PC-3 (cell line): Measurements from ENCODE around the gene NRM.

Experiments
- EZH2 ChIP-seq: fragments of 300-600 bp; sonication (generic); IDR thresholded peaks from one replicate; pipeline ENCODE4 v1.6.1; 2017; ENCODE audit warnings: antibody characterized with exemption, mild to moderate bottlenecking, low read length; ENCODE audit not compliant: unreplicated experiment
- EZH2phosphoT487 ChIP-seq: fragments of 300-600 bp; sonication (generic); IDR thresholded peaks from 2 replicates; pipeline ENCODE4 v1.6.1; 2018; ENCODE audit warnings: mild to moderate bottlenecking, antibody characterized with exemption, low read length, borderline replicate concordance
- TF ChIP-seq, protein P1 (sequence below): fragments of 300-600 bp; sonication (generic); conservative IDR thresholded peaks from 2 replicates; pipeline ENCODE4 v1.5.1; 2017; ENCODE audit warnings: antibody characterized with exemption, low read depth, mild to moderate bottlenecking, low read length

DNA sequence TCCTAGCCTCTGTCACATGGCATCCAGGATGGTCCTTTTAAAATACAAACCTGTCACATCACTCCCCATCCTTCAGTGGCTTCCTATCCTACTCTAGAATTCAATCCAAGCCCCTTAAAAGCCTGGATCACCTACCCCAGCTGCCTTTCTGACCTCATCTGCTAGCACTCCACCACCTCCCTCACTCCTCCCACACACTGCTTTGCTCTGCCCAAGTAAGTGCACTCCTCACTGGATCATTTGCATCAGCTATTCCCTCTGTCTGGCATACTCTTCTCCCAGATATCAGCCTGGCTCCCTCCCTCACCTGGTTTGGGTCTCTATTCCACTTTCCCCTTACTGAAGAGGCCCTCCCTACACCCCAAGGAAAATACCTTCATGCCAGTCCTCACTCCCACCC lies 33.3 kb downstream of the NRM start:
- TF ChIP-seq EZH2phosphoT487 (no peak), EZH2 (no peak)
- TF ChIP-seq, protein P1, sequence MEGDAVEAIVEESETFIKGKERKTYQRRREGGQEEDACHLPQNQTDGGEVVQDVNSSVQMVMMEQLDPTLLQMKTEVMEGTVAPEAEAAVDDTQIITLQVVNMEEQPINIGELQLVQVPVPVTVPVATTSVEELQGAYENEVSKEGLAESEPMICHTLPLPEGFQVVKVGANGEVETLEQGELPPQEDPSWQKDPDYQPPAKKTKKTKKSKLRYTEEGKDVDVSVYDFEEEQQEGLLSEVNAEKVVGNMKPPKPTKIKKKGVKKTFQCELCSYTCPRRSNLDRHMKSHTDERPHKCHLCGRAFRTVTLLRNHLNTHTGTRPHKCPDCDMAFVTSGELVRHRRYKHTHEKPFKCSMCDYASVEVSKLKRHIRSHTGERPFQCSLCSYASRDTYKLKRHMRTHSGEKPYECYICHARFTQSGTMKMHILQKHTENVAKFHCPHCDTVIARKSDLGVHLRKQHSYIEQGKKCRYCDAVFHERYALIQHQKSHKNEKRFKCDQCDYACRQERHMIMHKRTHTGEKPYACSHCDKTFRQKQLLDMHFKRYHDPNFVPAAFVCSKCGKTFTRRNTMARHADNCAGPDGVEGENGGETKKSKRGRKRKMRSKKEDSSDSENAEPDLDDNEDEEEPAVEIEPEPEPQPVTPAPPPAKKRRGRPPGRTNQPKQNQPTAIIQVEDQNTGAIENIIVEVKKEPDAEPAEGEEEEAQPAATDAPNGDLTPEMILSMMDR, result no peak
